Measurements from ENCODE around the gene ASB14.
A peak's percentile ranks its signal among the peaks of the same experiment; 100 is the strongest.

The ASB14 gene

DNA sequence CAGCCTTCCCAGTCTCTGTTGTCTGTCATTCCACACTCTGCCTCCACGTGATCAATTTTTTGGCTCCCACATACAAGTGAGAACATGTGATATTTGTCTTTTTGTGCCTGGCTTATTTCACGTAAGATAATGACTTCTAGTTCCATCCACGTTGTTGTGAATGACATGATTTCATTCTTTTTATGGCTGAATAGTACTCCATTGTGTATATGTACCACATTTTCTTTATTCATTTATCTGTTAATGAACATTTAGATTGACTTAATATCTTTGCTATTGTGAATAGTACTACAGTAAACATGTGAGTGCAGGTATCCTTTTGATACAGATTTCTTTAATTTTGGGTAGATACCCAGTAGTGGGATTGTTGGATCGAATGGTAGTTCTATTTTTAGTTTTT lies 31.4 kb downstream of the ASB14 start:
- no peak for DNase-seq (ENCODE audit: low spot score)

DNA sequence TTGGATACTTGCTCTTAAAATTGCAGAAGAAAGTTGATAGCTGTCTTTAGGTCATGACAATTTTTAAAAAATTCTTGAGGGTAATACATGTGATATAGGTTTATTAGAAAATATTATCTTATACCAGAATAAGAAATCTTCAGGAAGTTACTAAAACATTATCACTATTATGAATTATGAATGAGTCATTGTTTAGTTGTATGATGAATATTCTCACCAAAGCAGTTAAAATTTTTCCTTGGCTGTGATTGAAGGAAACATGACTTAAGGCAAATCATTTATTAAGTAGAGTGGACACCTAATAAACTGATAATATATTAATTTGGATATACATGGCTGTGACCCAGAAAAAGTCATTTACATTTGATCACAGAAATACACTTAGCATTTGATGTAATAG lies 34.8 kb downstream of the ASB14 start:
- DNase-seq (ENCODE audit: low spot score): no peak

DNA sequence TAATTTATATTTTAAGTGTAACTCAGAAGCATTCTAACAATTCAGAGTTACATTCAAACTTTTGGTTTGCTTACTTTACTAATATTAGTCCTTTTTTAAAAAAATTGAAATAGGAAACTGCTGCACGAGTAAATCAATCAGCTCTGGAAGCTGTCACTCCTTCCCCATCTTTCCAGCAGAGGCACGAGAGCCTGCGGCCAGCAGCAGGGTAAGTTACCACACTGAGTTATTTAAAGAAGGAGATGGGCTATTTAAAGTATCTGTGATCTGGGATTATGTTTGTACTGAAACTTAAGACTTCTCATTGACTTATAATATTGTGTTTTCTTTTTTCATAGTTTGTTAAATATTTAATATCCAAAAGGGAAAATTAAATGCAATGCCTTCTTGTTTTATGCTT lies 35.6 kb downstream of the ASB14 start:
- DNase-seq (ENCODE audit: low spot score): peak; percentile 4

DNA sequence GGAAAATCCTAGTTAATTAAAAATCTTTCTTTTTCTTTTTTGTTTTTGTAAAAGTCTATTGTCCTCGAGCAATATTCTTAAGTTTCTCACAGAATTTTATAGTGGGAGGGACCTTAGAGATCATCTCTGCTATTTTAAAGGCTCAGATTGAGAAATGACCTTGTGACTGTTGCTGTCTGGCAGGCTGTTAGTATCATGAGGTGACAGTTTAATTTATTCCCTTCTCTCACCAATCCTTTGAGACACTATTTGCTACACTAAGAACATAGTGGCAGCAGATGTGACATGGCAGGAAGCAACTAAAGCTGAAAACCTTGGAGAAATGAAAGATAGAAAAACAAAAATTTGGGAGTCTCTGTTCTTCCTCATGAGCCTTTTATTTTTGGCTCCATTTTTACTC lies 40.1 kb downstream of the ASB14 start:
- DNase-seq (ENCODE audit: low spot score): no peak

DNA sequence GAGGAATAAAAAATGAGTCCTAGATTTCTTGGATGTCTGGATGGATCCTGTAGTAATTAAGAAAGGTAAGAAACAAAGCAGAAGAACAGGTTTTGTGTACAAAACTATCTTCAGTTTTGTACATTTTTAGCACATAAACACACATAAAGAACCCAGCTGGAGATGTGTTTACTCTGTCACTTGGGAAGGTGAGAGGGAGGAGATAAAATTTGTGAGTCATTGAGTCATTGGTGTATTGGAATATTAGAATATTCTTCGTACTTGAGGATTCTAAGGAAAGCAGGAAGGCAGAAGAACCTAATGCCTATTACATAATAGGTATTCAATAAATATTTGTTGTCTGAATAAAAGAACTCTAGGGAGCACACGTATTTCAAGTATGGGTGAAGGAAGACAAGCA lies 47.5 kb downstream of the ASB14 start:
- no peak for DNase-seq (ENCODE audit: low spot score)

DNA sequence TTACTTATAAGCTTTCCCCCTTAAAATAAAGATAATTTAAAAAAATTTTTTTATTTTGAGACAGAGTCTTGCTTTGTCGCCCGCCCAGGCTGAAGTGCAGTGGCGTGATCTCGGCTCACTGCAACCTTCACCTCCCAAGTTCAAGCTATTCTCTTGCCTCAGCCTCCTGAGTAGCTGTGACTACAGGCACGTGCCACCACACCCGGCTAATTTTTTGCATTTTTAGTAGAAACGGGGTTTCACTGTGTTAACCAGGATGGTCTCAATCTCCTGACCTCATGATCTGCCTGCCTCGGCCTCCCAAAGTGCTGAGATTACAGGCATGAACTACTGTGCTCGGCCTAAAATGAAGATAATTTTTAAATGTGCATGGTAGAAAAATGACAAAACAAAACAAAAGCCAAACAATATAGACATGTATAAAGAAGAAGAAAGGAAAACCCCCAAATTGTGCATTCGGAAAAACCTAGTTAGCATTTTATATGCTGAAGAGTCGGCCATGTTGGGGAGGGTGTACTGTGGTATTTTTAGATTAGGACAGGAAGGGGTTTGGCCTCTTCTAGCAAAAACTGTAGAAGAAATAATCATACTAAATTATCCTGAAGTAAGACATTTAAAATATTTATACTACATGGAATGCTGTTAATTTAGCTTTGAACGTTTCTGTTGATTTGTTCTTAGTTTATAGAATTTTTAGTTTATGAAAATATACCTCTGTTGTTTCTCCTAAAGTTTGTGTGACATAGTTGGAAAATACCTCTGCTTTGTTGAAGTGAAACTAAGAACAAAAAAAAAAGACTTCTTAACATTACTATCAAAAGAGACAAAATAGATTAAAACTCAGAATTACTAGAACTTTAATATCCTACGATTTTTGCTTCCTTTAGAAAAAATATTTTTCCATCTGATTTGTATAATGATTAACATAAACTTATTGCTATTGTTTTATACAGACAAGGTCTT lies 57.6 kb downstream of the ASB14 start:
- no peak for DNase-seq (ENCODE audit: low spot score)

DNA sequence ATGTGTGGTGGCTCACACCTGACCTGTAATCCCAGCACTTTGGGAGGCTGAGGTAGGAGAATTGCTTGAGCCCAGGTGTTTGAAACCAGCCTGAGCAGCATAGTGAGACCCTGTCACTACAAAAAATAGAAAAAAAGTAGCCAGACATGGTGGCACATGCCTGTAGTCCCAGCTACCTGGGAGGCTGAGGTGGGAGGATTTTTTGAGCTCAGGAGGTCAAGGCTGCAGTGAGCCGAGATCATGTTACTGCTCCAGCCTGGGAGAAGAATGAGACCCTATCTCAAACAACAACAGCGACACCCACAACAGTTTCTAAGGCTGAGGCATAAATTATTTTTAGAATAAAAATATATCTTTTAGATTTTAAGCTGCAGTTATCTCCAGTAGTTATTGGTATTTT lies 58.7 kb downstream of the ASB14 start:
- DNase-seq (ENCODE audit: low spot score): no peak

DNA sequence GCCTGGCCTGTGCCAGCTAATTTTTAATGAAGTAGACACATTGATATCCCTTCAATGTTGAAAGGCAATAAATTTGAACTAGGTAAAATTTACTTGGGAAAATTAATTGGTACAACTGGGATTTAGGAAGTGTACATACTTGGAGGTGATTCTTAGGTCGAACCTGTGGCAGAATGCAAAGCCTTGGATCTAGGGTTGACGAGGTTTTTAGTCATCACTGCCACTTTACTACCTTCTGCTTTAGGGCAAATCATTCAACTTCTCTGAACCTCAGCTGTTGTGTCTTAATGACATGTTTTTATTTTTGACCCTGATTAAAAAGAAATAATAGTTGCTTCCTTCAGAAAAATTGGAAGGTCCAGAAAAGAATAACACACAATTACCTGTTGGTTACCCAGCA lies 62.5 kb downstream of the ASB14 start:
- no peak for DNase-seq (ENCODE audit: low spot score)

DNA sequence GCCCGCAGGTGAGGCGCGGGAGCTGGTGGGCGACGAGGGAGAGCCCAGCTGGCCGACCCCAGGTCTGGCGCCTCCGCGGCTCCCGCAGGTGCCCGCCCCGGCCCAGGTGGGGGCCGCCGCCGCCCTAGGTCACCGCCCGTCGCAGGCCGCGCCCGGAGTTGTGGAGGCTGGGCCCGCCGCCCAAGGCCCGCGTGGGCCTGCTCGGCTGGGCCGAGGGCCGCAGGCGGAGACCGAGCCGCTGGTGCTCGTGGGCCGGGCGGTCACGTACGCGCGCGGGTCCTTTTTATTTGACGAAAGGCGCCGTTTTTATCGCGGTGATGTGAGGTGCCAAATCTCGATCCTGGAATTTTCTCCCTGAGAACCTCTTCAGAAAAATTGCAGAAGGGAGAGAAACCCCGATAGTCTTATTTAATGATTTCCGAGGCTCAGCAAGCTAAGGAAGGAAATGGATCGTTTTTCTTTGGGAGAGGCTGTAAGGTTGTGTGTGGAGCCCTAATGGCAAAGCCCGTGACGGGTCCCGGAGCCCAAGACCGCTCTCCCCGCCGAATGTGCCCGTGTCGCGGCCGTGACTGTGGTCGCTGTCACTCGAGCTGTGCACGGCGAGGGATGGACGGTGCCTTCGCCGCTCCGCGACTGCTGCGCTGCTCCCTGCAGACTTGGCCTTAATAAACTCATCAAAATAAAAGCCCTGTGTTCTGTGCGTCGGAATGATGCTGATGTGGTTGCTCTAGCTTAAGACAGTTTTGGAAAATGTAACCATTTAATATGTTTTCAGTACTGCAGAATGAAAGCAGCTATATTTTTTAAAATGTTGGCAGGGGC lies 64.3 kb downstream of the ASB14 start:
- peak; percentile 54 for DNase-seq (ENCODE audit: low spot score)

DNA sequence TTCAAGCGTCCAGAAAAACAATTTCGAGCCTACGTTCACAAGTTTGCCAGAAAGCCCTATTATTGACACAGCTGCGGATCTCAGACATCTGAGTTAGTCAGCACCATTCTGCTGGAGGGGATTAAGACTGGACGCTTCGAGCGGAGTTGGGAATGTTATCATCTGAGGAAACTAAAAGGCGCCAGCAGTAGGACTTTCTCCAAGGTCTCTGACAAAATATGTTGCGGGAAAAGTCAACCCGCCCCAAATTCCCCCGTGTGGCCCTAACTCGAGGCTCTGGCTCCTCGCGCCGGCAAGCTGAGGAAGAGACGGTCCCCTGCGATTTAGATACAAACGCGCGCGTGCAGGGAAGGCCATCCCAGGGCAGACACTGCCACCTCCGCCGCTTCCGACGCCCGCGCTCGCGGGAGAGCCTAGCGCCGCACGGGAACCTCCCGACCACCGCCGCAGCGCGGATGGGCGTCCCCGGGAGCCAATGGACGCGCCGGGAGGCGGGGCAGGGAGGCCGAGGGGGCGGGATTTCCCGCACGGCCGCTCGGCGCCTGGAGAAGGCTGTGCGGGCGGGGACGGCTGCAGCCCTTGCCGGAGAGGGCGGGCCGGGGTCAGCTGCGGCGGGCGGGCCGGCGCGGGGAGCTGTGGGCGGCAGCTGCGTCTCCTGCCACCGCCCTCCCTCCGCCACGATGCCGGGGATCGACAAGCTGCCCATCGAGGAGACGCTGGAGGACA lies 65.1 kb downstream of the ASB14 start, which contains the start of gene APPL1:
Gene APPL1 (plus strand): TSS at position 526 of the 726 bp plus-strand sequence. CDS start 155 bp downstream, at position 681.
- peak; percentile 98 for DNase-seq (ENCODE audit: low spot score)

DNA sequence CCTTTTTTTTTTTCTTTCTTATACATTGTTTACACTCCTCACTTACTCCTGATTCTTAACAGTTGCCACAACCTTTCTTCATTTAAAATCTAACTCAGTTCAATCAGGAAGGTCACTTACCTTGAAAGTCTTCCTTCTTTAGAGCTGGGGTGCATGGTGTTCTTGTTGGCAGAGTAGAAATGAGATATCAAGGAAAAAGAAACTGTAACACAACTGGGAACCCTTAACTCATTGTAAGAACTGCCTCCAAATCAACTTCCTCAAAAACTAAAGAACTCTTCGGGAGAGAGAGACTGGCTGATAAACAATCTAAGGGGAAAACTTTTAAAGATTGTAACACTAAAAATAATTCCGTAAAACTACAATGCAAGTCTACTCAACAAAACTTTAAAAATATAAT lies 66.3 kb downstream of the ASB14 start:
- DNase-seq (ENCODE audit: low spot score): no peak

DNA sequence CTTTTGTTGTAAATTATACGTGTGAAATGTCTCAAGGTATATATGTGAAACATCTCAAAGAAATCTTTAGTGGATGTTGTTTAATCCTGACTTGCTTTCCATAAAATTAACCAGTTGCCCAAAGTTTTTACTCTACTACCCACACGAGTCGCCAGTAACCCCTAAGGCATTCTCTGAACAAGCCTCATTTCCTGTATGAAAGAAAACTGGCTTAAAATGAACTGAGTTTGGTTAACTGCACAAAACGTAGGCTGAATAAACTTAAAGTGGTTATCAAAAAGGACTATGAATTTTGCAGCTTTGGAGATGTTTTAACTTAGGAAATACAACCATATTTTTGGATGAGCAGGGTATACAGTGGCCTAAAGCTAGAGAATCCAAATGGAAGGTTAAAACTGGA lies 67.6 kb downstream of the ASB14 start:
- DNase-seq (ENCODE audit: low spot score): no peak

DNA sequence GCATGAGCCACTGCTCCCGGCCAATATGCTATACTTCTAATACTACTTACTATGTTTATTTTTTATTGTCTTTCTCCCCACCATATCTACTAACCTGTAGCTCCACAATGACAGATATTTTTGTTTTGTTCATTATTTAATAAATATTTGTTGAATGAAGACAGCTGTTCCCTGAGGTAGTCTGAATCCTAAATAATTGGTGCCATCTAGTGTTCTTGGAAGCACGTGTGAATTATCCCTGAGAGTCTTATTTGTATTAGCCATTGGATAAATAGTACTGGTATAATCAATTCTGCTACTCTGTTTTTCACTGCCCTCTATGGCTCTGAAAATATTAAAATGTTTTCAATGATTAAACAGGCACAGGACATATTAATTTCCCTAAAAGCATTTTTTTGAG lies 70.6 kb downstream of the ASB14 start:
- DNase-seq (ENCODE audit: low spot score): peak; percentile 12
